H1 (cell line): ENCODE data around the gene KLRD1.

ENCODE experiments used
- EZH2 ChIP-seq: fragments of 200-600 bp; sonication (generic); IDR thresholded peaks from 2 replicates; pipeline ENCODE4 v1.7.1; 2012; ENCODE audit warnings: low read depth, mild to moderate bottlenecking, moderate library complexity, low read length, inconsistent platforms; ENCODE audit not compliant: severe bottlenecking
- MAX ChIP-seq: IDR thresholded peaks from 2 replicates; pipeline ENCODE4 v1.6.1; 2012; ENCODE audit warnings: inconsistent platforms
- SIN3A ChIP-seq, 2 experiments: IDR thresholded peaks in 1 of 2; conservative IDR thresholded peaks in 1 of 2; 2 replicates each; pipeline ENCODE4 v1.6.1; 2011 to 2012; ENCODE audit warnings: low read length in 2 of 2, improper control_type of control experiment in 1 of 2, low read depth in 1 of 2, mild to moderate bottlenecking in 1 of 2

- TF ChIP-seq EZH2 (no peak), SIN3A (conservative IDR thresholded peaks at IDR 0.05 in 1 of 2, IDR thresholded peaks at IDR 0.05 in 1 of 2; ENCODE audit: low read depth in 1 of 2, low read length in 2 of 2) (no peak), MAX (no peak)
Measured at GRCh38 chr12:10354502-10354901, 46.8 kb downstream of the KLRD1 start.
